Peyer's patch (tissue), 4 donors: ENCODE measurements around the gene SHROOM2.

ENCODE experiments used
- CTCF ChIP-seq, 6 experiments: fragments of 450-650 bp in 4 of 6; fragments of 200-600 bp in 2 of 6; sonication (generic) in 1 of 6; IDR thresholded peaks; one replicate each; pipeline ENCODE4 v1.5.1; 2017 to 2019; ENCODE audit warnings: antibody characterized with exemption in 6 of 6, mild to moderate bottlenecking in 3 of 6, moderate library complexity in 1 of 6
- POLR2A ChIP-seq, 2 donors: fragments of 450-650 bp; IDR thresholded peaks; one replicate each; pipeline ENCODE4 v1.5.1; 2017; ENCODE audit warnings: antibody characterized with exemption in 2 of 2, mild to moderate bottlenecking in 2 of 2, moderate library complexity in 2 of 2

GRCh38 chrX:9775930-9776329, 10.3 kb upstream of the SHROOM2 start:
- TF ChIP-seq CTCF (IDR thresholded peaks at IDR 0.05) (no peak), POLR2A (IDR thresholded peaks at IDR 0.05) (no peak)
